Natural killer cell (primary cell): ENCODE measurements around the gene HILPDA. TPM values are rescaled to one million over a fixed set of nuclear protein-coding genes. Genes with fewer than 3 reads are reported as not detected.

ENCODE experiments used
- ATAC-seq, 3 donors: fragments of 150-1000 bp in 2 of 3; fragments of 200-7000 bp in 1 of 3; cut with Tn5 transposase; 1 replicate in 1 of 3; 2 replicates in 2 of 3; pipeline ENCODE4 v1.10.0; 2021; ENCODE audit warnings: mild to moderate bottlenecking in 2 of 3, moderate library complexity in 2 of 3
- DNase-seq, 2 donors: peaks; one replicate each; pipeline versions ENCODE4 v3.0.0 to v3.0.0-alpha.2; 2013 to 2021; ENCODE audit warnings: mixed read lengths in 1 of 2
- H3K27ac ChIP-seq: one replicate; pipeline ENCODE4 v1.5.1; 2013; ENCODE audit warnings: mild to moderate bottlenecking, low read length
- H3K27me3 ChIP-seq: one replicate; pipeline ENCODE4 v1.6.1; 2013; ENCODE audit warnings: low read length; ENCODE audit not compliant: control insufficient read depth, insufficient read depth
- H3K36me3 ChIP-seq: one replicate; pipeline ENCODE4 v1.6.1; 2013; ENCODE audit warnings: low read length; ENCODE audit not compliant: control insufficient read depth, insufficient read depth
- H3K4me1 ChIP-seq: one replicate; pipeline ENCODE4 v1.6.1; 2013; ENCODE audit warnings: low read length; ENCODE audit not compliant: control insufficient read depth, insufficient read depth
- H3K4me3 ChIP-seq: one replicate; pipeline ENCODE4 v1.5.1; 2013; ENCODE audit warnings: low read length
- H3K9me3 ChIP-seq: one replicate; pipeline ENCODE4 v1.6.1; 2013; ENCODE audit warnings: low read length; ENCODE audit not compliant: control insufficient read depth, insufficient read depth
- H3K27ac Mint-ChIP-seq, 2 donors: one replicate each; pipeline ENCODE4 v1.8.0; 2022; ENCODE audit warnings: mild to moderate bottlenecking in 2 of 2, mixed read lengths in 2 of 2, moderate library complexity in 1 of 2
- H3K27me3 Mint-ChIP-seq, 2 donors: one replicate each; pipeline ENCODE4 v1.8.0; 2022; ENCODE audit warnings: low read depth in 2 of 2, mixed read lengths in 2 of 2
- H3K36me3 Mint-ChIP-seq: one replicate; pipeline ENCODE4 v1.8.0; 2022; ENCODE audit warnings: mixed read lengths
- H3K4me1 Mint-ChIP-seq, 2 donors: one replicate each; pipeline ENCODE4 v1.8.0; 2022; ENCODE audit warnings: mixed read lengths in 2 of 2
- H3K4me3 Mint-ChIP-seq: one replicate; pipeline ENCODE4 v1.8.0; 2022; ENCODE audit warnings: mild to moderate bottlenecking, moderate library complexity, mixed read lengths
- H3K9me3 Mint-ChIP-seq, 2 donors: one replicate each; pipeline ENCODE4 v1.8.0; 2022; ENCODE audit warnings: mixed read lengths in 2 of 2
- WGBS: methylation state at CpG from one replicate; pipeline ENCODE4 v1.1.7; 2013; ENCODE audit warnings: missing lambda C conversion rate; ENCODE audit not compliant: insufficient coverage; 5-methylcytosine and 5-hydroxymethylcytosine counted together
- intact Hi-C: fragments of 100-400 bp; cut with micrococcal nuclease; formaldehyde crosslinking; loops from one replicate; pipeline ENCODE4 v1.14.2; 2022
- total RNA-seq, 4 donors: library from RNA; stranded (reverse); fragments of 120-200 nt in 1 of 4; gene quantifications; one replicate each; pipeline versions ENCODE4 v1.2.3 to v1.2.4, GENCODE V29; 2013 to 2022
- TF ChIP-seq, protein P1 (sequence below): fragments of 200-600 bp; IDR thresholded peaks from one replicate; pipeline ENCODE4 v1.8.0; 2022; ENCODE audit warnings: antibody characterized with exemption

HILPDA gene
- total RNA-seq, 3 donors from 2014 or later (not counting 1 experiment from before 2014, with no cell fraction given), result 1.9 to 5.1 (median 2.3) TPM

DNA sequence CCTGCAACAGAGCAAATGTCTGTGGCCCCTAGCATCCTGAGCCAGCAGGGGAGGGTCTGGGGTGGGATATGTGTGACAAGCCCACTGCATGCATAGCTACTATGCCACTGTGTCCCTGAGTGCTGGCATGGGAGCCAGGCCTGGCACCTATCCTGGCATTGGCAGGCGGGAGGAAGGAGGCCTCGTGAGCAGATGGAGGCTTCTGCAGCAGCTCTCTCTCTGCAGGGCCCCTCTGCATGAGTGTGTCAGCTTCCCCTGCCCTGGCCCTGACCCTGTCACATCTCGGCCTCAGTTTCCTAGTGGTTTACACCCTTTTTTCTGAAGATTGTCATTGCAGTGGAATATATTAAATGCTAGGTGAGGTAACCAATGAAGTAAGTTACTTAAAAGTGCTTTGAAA is 32.8 kb upstream of the HILPDA start:
- H3K4me3 Mint-ChIP-seq, result peak overlapping the region; percentile 2
- H3K36me3 Mint-ChIP-seq, result no peaks in the 10 kb centered on the region
- Histone ChIP-seq H3K4me3 (no peak overlapping the region), H3K27ac (peak overlapping the region; percentile 87), H3K4me1 (peaks cover 36% of the 10 kb centered on the region), H3K36me3 (no peaks in the 10 kb centered on the region), H3K9me3 (no peaks in the 10 kb centered on the region), H3K27me3 (no peaks in the 10 kb centered on the region)
- H3K27me3 Mint-ChIP-seq, result peaks cover under 1 to 3% of the 10 kb centered on the region in 2 donors
- no peaks in the 10 kb centered on the region for H3K9me3 Mint-ChIP-seq
- intact Hi-C loops, result loop anchor here (1.0 kb wide), 1 partner anchor 14 kb away; the partner anchor contains the start of gene IMPDH1
- TF ChIP-seq, protein P1, sequence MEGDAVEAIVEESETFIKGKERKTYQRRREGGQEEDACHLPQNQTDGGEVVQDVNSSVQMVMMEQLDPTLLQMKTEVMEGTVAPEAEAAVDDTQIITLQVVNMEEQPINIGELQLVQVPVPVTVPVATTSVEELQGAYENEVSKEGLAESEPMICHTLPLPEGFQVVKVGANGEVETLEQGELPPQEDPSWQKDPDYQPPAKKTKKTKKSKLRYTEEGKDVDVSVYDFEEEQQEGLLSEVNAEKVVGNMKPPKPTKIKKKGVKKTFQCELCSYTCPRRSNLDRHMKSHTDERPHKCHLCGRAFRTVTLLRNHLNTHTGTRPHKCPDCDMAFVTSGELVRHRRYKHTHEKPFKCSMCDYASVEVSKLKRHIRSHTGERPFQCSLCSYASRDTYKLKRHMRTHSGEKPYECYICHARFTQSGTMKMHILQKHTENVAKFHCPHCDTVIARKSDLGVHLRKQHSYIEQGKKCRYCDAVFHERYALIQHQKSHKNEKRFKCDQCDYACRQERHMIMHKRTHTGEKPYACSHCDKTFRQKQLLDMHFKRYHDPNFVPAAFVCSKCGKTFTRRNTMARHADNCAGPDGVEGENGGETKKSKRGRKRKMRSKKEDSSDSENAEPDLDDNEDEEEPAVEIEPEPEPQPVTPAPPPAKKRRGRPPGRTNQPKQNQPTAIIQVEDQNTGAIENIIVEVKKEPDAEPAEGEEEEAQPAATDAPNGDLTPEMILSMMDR, result no peak
- H3K4me1 Mint-ChIP-seq, result peaks cover 31 to 45% of the 10 kb centered on the region in 2 donors
- peak overlapping the region; percentile 80 to 90 for H3K27ac Mint-ChIP-seq
- 25% methylated on average over 3 of the region's 3 CpGs for WGBS
- DNase-seq (peak; percentile 58 to 63), ATAC-seq (peak; percentile 88 to 93 (median 89))

DNA sequence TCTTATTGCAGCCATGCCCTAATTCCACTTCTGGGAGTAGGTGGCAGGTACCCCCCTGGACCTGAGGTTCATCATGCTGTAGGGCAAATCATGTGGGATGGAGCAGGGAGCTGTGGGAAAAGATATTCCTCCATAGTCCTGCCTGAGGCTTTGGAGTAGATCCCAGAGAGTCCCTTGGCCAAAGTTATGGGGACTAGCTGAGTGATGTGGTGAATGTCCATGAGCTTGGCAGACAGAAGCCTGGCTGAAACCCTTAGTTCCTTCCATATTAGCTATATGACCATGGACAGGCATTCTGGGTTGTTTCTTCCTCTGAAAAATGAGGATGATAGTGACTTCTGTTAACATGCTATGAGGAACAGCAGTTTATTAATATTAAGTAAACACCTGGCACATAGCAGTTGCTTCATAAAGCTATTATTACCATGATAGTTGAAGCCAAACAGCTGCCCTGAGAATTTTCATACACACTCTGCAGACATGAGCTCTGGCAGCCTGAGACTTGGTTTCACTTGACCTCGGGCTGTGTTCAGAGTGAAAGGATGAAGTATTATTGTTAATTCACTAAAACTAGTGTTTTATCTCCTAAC is 30.9 kb upstream of the HILPDA start:
- WGBS, result no CpG with 5 or more reads among the region's 1 CpG
- no peaks in the 10 kb centered on the region for H3K27me3 ChIP-seq
- peaks cover 36% of the 10 kb centered on the region for H3K4me1 ChIP-seq
- H3K9me3 ChIP-seq, result no peaks in the 10 kb centered on the region
- ATAC-seq, result no peak
- no peak overlapping the region for H3K27ac Mint-ChIP-seq
- H3K27me3 Mint-ChIP-seq, result peaks cover 4 to 14% of the 10 kb centered on the region in 2 donors
- H3K4me3 ChIP-seq, result no peak overlapping the region
- TF ChIP-seq, protein P1, result no peak
- no peak overlapping the region for H3K4me3 Mint-ChIP-seq
- intact Hi-C loops, result loop anchor here (1.0 to 2.0 kb wide), 2 partner anchors 26 to 78 kb away; no protein-coding TSS in a partner anchor
- H3K36me3 Mint-ChIP-seq, result no peaks in the 10 kb centered on the region
- H3K4me1 Mint-ChIP-seq, result peaks cover 25 to 40% of the 10 kb centered on the region in 2 donors
- no peaks in the 10 kb centered on the region for H3K9me3 Mint-ChIP-seq
- H3K27ac ChIP-seq, result no peak overlapping the region
- H3K36me3 ChIP-seq, result no peaks in the 10 kb centered on the region
- DNase-seq, result no peak

DNA sequence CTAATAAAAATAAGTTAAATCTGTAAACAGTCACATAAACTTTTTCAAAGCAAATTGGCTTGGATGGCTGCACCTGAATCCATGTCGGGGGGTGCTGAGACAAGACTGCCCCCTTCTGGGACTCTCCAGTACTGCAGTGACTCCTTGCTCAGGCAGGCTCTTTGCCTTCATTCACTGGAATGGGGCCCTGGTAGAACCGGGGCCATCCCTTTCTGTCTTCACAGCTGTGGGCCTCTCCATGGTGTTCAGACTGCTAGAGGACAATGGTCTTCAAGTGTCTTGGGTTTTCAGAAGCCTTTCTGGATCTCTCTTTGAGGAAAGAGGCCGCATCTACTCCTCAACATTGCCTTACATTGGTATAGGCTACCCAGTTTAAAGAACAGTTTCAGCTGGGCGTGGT is 29.8 kb upstream of the HILPDA start:
- no peaks in the 10 kb centered on the region for H3K9me3 Mint-ChIP-seq
- H3K27ac ChIP-seq, result no peak overlapping the region
- peaks cover 30% of the 10 kb centered on the region for H3K4me1 ChIP-seq
- TF ChIP-seq, protein P1, result peak; percentile 78
- peaks cover 7 to 15% of the 10 kb centered on the region in 2 donors for H3K27me3 Mint-ChIP-seq
- H3K36me3 Mint-ChIP-seq, result no peaks in the 10 kb centered on the region
- H3K36me3 ChIP-seq, result no peaks in the 10 kb centered on the region
- WGBS, result 50% methylated on average over 4 of the region's 4 CpGs
- no peak overlapping the region for H3K4me3 ChIP-seq
- H3K9me3 ChIP-seq, result no peaks in the 10 kb centered on the region
- ATAC-seq (peak; percentile 35 to 63 (median 52)), DNase-seq (peak; percentile 76 to 87)
- intact Hi-C loops, result loop anchor here (1.0 to 2.0 kb wide), 3 partner anchors 28 to 457 kb away; no protein-coding TSS in a partner anchor
- peaks cover 2% of the 10 kb centered on the region for H3K27me3 ChIP-seq
- no peak overlapping the region for H3K27ac Mint-ChIP-seq
- H3K4me1 Mint-ChIP-seq, result peaks cover 21 to 34% of the 10 kb centered on the region in 2 donors
- no peak overlapping the region for H3K4me3 Mint-ChIP-seq
